GM13976 (cell line): ENCODE measurements around the gene ATXN1.
A peak's percentile ranks its signal among the peaks of the same experiment; 100 is the strongest.

Experiments used
- DNase-seq: peaks from one replicate; pipeline ENCODE4 v3.0.0; 2012; ENCODE audit warnings: low spot score
- in situ Hi-C: fragments of 300-500 bp; cut with MboI; formaldehyde crosslinking; loops from one replicate; pipeline ENCODE4 v1.12.0; 2022; ENCODE audit warnings: low sequenced_read_pairs, mixed read lengths, inconsistent platforms; ENCODE audit not compliant: unreplicated experiment
- TF ChIP-seq, protein P1 (sequence below): IDR thresholded peaks from 2 replicates; pipeline ENCODE4 v1.5.1; 2012; ENCODE audit warnings: borderline replicate concordance, mild to moderate bottlenecking; ENCODE audit not compliant: insufficient read depth; ENCODE audit errors: extremely low read depth, missing control alignments, control extremely low read depth

The ATXN1 gene

DNA sequence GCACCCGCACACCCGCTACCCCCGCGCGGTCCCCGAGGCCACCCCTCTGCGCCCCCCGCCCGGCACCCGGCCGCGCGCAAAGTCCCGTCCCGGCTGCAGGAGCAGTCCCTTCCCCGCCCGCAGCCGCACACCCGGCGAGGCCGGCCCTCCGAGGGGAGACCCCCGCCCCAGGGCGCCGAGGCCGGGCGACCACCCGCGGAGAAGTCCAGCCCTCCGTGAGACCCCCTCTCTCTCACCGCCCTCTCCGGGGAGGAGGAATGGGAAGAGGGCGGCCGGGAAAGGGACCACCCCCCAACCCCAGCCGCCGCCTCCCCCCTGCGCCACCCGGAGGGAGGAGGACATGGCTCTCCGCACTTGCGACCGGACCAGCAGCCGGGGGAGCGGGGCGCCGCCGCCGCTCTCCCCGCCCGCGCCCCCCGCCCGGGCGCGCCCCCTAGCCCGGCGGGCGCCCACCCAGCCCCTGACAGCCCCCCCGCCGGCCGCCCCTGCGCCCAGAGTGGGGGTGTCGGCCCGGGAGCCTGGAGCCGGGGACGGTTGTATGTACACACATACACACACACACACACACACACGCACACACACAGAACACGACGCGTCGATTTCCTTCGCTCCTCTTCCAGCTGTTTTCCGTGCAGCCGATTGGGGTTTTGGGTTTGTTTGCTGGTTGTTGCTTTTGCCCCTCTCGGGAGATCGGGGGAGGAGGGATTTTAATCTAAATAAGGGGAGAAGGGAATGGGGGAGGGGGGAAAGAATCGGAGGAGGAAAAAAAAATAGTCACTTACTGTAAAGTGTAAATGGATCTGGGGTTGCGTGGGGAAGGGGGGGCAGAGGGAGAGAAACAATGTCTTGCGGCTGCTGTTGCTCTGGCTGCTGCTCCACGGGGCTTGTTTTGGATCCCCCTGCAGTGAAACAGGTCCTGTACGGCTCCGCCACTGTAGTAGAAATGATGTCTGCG lies at the start of gene ATXN1:
TSS of gene ATXN1 (minus strand) at position 945 of the 955 bp plus-strand sequence.
- peak; percentile 56 for DNase-seq
- in situ Hi-C loops = loop anchor here (25.0 kb wide), 1 partner anchor 248 kb away; no protein-coding TSS in a partner anchor
- TF ChIP-seq, protein P1, sequence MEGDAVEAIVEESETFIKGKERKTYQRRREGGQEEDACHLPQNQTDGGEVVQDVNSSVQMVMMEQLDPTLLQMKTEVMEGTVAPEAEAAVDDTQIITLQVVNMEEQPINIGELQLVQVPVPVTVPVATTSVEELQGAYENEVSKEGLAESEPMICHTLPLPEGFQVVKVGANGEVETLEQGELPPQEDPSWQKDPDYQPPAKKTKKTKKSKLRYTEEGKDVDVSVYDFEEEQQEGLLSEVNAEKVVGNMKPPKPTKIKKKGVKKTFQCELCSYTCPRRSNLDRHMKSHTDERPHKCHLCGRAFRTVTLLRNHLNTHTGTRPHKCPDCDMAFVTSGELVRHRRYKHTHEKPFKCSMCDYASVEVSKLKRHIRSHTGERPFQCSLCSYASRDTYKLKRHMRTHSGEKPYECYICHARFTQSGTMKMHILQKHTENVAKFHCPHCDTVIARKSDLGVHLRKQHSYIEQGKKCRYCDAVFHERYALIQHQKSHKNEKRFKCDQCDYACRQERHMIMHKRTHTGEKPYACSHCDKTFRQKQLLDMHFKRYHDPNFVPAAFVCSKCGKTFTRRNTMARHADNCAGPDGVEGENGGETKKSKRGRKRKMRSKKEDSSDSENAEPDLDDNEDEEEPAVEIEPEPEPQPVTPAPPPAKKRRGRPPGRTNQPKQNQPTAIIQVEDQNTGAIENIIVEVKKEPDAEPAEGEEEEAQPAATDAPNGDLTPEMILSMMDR = no peak

DNA sequence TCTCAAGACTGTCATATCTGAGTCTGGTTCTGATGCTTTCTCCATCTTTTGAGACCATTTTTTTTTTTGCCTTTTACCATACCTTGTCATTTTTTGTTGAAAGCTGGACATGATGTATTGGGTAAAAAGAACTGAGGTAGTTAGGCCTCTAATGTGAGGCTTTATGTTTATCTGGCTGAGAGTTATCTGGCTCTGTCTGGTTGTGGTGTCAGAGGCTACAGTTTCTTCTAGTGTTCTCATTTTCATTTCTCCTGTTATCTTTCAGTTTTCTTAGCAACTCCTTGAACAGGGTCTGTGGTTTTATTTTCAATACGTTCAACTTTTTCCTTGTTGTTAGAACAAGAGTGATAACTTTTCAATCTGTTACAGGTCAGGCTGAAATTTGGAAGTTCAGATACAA lies 49.2 kb upstream of the ATXN1 start:
- TF ChIP-seq, protein P1 = no peak
- in situ Hi-C loops = no loop called here
- peak; percentile 33 for DNase-seq

DNA sequence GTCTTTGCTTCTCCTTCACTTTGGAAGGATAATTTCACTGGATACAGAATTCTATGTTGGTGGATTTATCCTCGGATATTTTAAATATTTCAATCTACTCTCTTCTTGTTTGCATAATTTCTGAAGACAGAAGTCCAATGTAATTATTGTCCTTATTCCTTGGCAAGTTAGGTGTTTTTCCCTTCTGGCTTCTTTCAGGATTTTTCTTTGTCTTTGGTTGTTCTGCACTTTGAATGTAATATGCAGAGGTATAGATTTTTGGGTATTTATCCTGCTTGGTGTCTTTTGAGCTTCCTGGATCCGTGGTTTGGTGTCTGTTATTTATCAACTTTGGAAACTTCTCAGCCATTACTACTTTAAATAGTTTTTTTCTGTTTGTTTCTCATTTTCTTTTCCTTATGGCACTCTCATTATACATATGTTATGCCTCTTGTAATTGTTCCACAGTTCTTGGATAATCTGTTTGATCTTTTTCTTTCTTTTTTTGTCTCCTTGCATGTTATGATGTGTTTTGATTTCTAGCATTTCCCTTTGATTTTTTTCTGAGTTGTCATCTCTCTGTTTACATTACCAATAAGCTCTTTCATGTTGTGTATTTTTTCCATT lies 48.6 kb upstream of the ATXN1 start:
- TF ChIP-seq, protein P1 = no peak

DNA sequence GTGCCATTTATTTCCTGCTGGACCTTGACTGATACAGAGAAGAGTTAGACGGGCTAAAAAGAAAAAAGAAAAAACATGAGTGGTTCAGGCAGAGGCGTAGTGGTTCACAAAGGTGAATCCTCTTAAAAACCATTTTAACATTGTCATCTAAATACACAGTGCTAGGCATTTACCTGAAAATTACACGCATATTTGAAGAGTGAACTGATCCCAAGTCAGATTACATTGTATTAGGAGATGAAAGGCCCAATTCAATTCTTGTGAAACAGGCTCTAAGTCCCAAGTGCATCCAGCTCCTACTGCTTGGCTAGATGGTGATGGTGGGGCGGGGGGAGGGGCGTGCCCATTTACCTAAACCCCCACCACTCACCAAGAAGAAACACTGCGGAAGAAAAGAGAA lies 46.7 kb upstream of the ATXN1 start:
- TF ChIP-seq, protein P1 = no peak
- in situ Hi-C loops = no loop called here
- no peak for DNase-seq

More for the DNA sequence above, 48.6 kb upstream of the ATXN1 start:
- no peak for DNase-seq
- in situ Hi-C loops = no loop called here

DNA sequence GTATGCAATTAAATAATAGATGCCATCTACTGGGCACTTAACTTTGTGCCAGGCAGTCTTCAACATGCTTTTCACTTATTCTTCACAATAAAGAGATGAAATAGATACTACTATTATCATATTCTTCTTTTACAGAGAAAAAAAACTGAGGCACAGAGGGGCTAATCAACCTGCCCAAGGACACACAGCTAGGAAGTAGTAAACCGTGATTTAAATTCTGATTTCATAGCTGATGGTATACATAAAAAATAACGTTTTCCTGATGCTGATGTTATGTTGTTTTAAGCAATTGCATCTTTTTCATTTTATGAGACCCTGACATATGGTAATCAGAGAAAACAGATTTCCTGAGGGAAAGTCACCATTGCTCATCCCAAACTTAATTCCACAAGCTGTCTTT lies 45.1 kb upstream of the ATXN1 start:
- TF ChIP-seq, protein P1 = no peak
- in situ Hi-C loops = no loop called here
- no peak for DNase-seq

DNA sequence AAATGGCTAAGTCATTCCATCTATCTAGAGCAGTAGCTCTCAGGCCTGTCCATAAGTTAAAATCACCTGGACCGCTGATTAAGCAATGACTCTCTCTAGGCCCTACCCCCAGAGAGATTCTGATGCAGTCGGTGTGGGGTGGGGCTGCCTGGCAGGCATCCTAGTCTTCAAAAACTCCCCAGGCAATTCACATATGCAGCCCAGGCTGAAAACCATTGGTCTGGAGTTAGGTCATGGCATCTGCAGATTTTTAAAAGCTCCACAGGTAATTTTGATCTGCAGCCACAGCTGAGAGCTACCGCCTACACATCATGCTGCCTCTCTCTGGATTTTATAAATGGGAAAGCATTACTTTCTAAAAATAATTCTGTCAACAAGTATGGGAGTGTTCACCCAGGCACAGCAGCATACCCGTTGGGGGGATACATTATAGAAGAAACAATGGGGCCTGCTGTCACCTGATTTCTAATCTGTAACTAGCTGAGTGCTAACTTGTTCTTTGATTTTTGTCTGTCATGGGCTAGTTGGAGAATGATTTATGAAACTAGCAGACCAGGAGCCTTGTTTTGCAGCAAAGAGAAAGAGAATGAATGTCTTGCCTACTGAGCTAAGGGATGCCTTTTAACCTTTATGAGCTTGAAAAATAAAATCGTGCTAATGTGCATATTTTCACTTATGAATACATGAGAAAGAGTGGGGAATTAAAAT lies 44.1 kb upstream of the ATXN1 start:
- no peak for DNase-seq
- TF ChIP-seq, protein P1 = no peak
- in situ Hi-C loops = no loop called here
